Body of pancreas (tissue), 4 donors: Measurements from ENCODE around the gene KLHL22.

Experiments used
- CTCF ChIP-seq, 7 experiments: fragments of 450-650 bp in 4 of 7; fragments of 200-600 bp in 3 of 7; sonication (generic) in 3 of 7; IDR thresholded peaks; one replicate each; pipeline ENCODE4 v1.5.1; 2016 to 2019; ENCODE audit warnings: antibody characterized with exemption in 7 of 7
- POLR2A ChIP-seq, 3 donors: fragments of 450-650 bp; IDR thresholded peaks; one replicate each; pipeline ENCODE4 v1.6.1; 2016; ENCODE audit warnings: antibody characterized with exemption in 3 of 3, mild to moderate bottlenecking in 2 of 3

- TF ChIP-seq CTCF (IDR thresholded peaks at IDR 0.05) (no peak), POLR2A (IDR thresholded peaks at IDR 0.05) (no peak)
These were observed 67.6 kb downstream of the KLHL22 start for GRCh38 chr22:20427945-20428417.
